Natural killer cell (primary cell): ENCODE measurements around the gene CSN1S1. TPM values are rescaled to one million over a fixed set of nuclear protein-coding genes. Genes with fewer than 3 reads are reported as not detected.

Experiments used
- ATAC-seq, 3 donors: fragments of 150-1000 bp in 2 of 3; fragments of 200-7000 bp in 1 of 3; cut with Tn5 transposase; 1 replicate in 1 of 3; 2 replicates in 2 of 3; pipeline ENCODE4 v1.10.0; 2021; ENCODE audit warnings: mild to moderate bottlenecking in 2 of 3, moderate library complexity in 2 of 3
- DNase-seq, 2 donors: peaks; one replicate each; pipeline versions ENCODE4 v3.0.0 to v3.0.0-alpha.2; 2013 to 2021; ENCODE audit warnings: mixed read lengths in 1 of 2
- H3K27ac ChIP-seq: one replicate; pipeline ENCODE4 v1.5.1; 2013; ENCODE audit warnings: mild to moderate bottlenecking, low read length
- H3K27me3 ChIP-seq: one replicate; pipeline ENCODE4 v1.6.1; 2013; ENCODE audit warnings: low read length; ENCODE audit not compliant: control insufficient read depth, insufficient read depth
- H3K36me3 ChIP-seq: one replicate; pipeline ENCODE4 v1.6.1; 2013; ENCODE audit warnings: low read length; ENCODE audit not compliant: control insufficient read depth, insufficient read depth
- H3K4me1 ChIP-seq: one replicate; pipeline ENCODE4 v1.6.1; 2013; ENCODE audit warnings: low read length; ENCODE audit not compliant: control insufficient read depth, insufficient read depth
- H3K4me3 ChIP-seq: one replicate; pipeline ENCODE4 v1.5.1; 2013; ENCODE audit warnings: low read length
- H3K9me3 ChIP-seq: one replicate; pipeline ENCODE4 v1.6.1; 2013; ENCODE audit warnings: low read length; ENCODE audit not compliant: control insufficient read depth, insufficient read depth
- H3K27ac Mint-ChIP-seq, 2 donors: one replicate each; pipeline ENCODE4 v1.8.0; 2022; ENCODE audit warnings: mild to moderate bottlenecking in 2 of 2, mixed read lengths in 2 of 2, moderate library complexity in 1 of 2
- H3K27me3 Mint-ChIP-seq, 2 donors: one replicate each; pipeline ENCODE4 v1.8.0; 2022; ENCODE audit warnings: low read depth in 2 of 2, mixed read lengths in 2 of 2
- H3K36me3 Mint-ChIP-seq: one replicate; pipeline ENCODE4 v1.8.0; 2022; ENCODE audit warnings: mixed read lengths
- H3K4me1 Mint-ChIP-seq, 2 donors: one replicate each; pipeline ENCODE4 v1.8.0; 2022; ENCODE audit warnings: mixed read lengths in 2 of 2
- H3K4me3 Mint-ChIP-seq: one replicate; pipeline ENCODE4 v1.8.0; 2022; ENCODE audit warnings: mild to moderate bottlenecking, moderate library complexity, mixed read lengths
- H3K9me3 Mint-ChIP-seq, 2 donors: one replicate each; pipeline ENCODE4 v1.8.0; 2022; ENCODE audit warnings: mixed read lengths in 2 of 2
- CTCF ChIP-seq: fragments of 200-600 bp; IDR thresholded peaks from one replicate; pipeline ENCODE4 v1.8.0; 2022; ENCODE audit warnings: antibody characterized with exemption
- WGBS: methylation state at CpG from one replicate; pipeline ENCODE4 v1.1.7; 2013; ENCODE audit warnings: missing lambda C conversion rate; ENCODE audit not compliant: insufficient coverage; 5-methylcytosine and 5-hydroxymethylcytosine counted together
- intact Hi-C: fragments of 100-400 bp; cut with micrococcal nuclease; formaldehyde crosslinking; loops from one replicate; pipeline ENCODE4 v1.14.2; 2022
- total RNA-seq, 4 donors: library from RNA; stranded (reverse); fragments of 120-200 nt in 1 of 4; gene quantifications; one replicate each; pipeline versions ENCODE4 v1.2.3 to v1.2.4, GENCODE V29; 2013 to 2022

Gene CSN1S1
- total RNA-seq, 3 donors from 2014 or later (not counting 1 experiment from before 2014, with no cell fraction given): not detected

- Histone ChIP-seq H3K4me3 (no peak within 1 kb of the TSS), H3K4me1 (no peaks in the 10 kb centered on the region), H3K27ac (no peak within 1 kb of the TSS), H3K9me3 (no peaks in the 10 kb centered on the region), H3K36me3 (no peaks in the 10 kb centered on the region), H3K27me3 (no peaks in the 10 kb centered on the region)
- no peak for TF ChIP-seq CTCF
- DNase-seq: no peak
- Mint-ChIP-seq H3K27me3 (no peaks in the 10 kb centered on the region), H3K4me1 (no peaks in the 10 kb centered on the region), H3K27ac (no peak within 1 kb of the TSS), H3K4me3 (no peak within 1 kb of the TSS), H3K36me3 (no peaks in the 10 kb centered on the region), H3K9me3 (peaks cover 2 to 7% of the 10 kb centered on the region in 2 donors)
- ATAC-seq: no peak
- 56% methylated on average over 2 of the region's 3 CpGs for WGBS
- intact Hi-C loops: no loop called here
Measured at GRCh38 chr4:69995526-69996016, 64.7 kb downstream of the CSN1S1 start, which contains the start of gene STATH. Gene STATH, plus strand, starts transcription at chr4:69995966. Its CDS starts 2,472 bp downstream, at chr4:69998438.

Other genes starting within 250 kb of the CSN1S1 start
- gene SULT1B1, start 170.4 kb upstream of the CSN1S1 start, total RNA-seq: 10 to 100 TPM; 11.9 to 24.6 (median 24.5) TPM
- not detected for gene SULT1E1, start 70.9 kb upstream of the CSN1S1 start, total RNA-seq
- not detected for gene CSN2, start 34.7 kb downstream of the CSN1S1 start, total RNA-seq
- not detected for gene STATH, start 64.9 kb downstream of the CSN1S1 start, total RNA-seq
- gene HTN3, start 97.4 kb downstream of the CSN1S1 start, total RNA-seq: not detected
- not detected for gene HTN1, start 119.4 kb downstream of the CSN1S1 start, total RNA-seq
- not detected for gene PRR27, start 223.2 kb downstream of the CSN1S1 start, total RNA-seq